GM10266 (cell line): ENCODE measurements around the gene HIPK3.
"Not testable (repeated sequence)": the region's sequence is repeated elsewhere in the genome, so short reads cannot be mapped to it uniquely, and the experiment has no call there.

Experiments used
- DNase-seq: peaks from one replicate; pipeline ENCODE4 v3.0.0; 2012; ENCODE audit errors: extremely low spot score
- CTCF ChIP-seq: IDR thresholded peaks from 2 replicates; pipeline ENCODE4 v1.5.1; 2012; ENCODE audit warnings: mild to moderate bottlenecking, low read depth; ENCODE audit not compliant: control insufficient read depth, insufficient read depth; ENCODE audit errors: missing control alignments

The HIPK3 gene

GRCh38 chr11:33248416-33248971, 8.7 kb upstream of the HIPK3 start:
- TF ChIP-seq CTCF, result no peak
- no peak for DNase-seq

- TF ChIP-seq CTCF, result no peak
- DNase-seq, result no peak
Observed at GRCh38 chr11:33256031-33256812, 959 bp upstream of the HIPK3 start.

GRCh38 chr11:33256813-33257159, 395 bp upstream of the HIPK3 start:
- no peak for TF ChIP-seq CTCF
- DNase-seq, result peak; percentile 30

GRCh38 chr11:33257897-33258630, 883 bp downstream of the HIPK3 start:
- peak; percentile 29 for TF ChIP-seq CTCF
- DNase-seq, result peak; percentile 71

- peak; percentile 28 for DNase-seq
- TF ChIP-seq CTCF, result no peak
Observed at GRCh38 chr11:33258631-33259205, 1.5 kb downstream of the HIPK3 start.

- TF ChIP-seq CTCF, result no peak
- DNase-seq, result no peak
Observed at GRCh38 chr11:33259869-33260268, 2.7 kb downstream of the HIPK3 start.

GRCh38 chr11:33261350-33261749, 4.2 kb downstream of the HIPK3 start:
- DNase-seq, result not testable (repeated sequence)
